Activated gamma-delta T cell (primary cell): Measurements from ENCODE around the gene TMED3.

ENCODE experiments used
- DNase-seq: peaks from one replicate; lab custom pipeline; 2025; lab: John Stamatoyannopoulos, UW
- total RNA-seq, 2 donors: gene quantifications; one replicate each; lab custom pipeline; 2026; lab: John Stamatoyannopoulos, UW

Gene TMED3
- total RNA-seq, result 26.2 to 33.5 reads per million in 2 donors

GRCh38 chr15:79310985-79311900, at the start of gene TMED3:
Gene TMED3 (plus strand): TSS chr15:79311112. CDS start chr15:79311250, 138 bp downstream.
- DNase-seq, result peak; percentile 66

- no peak for DNase-seq
These were observed 49.1 kb upstream of the TMED3 start for GRCh38 chr15:79261836-79262235.

- no peak for DNase-seq
These were observed 45.7 kb upstream of the TMED3 start for GRCh38 chr15:79265167-79265566.

GRCh38 chr15:79265987-79266579, 44.8 kb upstream of the TMED3 start:
- DNase-seq, result no peak

- DNase-seq, result no peak
These were observed 28.3 kb upstream of the TMED3 start, which contains the start of gene ANKRD34C for GRCh38 chr15:79282371-79283251. Gene ANKRD34C (plus strand): TSS chr15:79282722. CDS start chr15:79293285, 10,563 bp downstream.

GRCh38 chr15:79283252-79284048, 27.5 kb upstream of the TMED3 start:
- no peak for DNase-seq

- no peak for DNase-seq
These were observed 20.2 kb upstream of the TMED3 start for GRCh38 chr15:79290642-79291275.

GRCh38 chr15:79292011-79292410, 18.9 kb upstream of the TMED3 start:
- no peak for DNase-seq

- DNase-seq, result no peak
These were observed 16.8 kb upstream of the TMED3 start for GRCh38 chr15:79294075-79294474.

- DNase-seq, result no peak
These were observed 14.3 kb upstream of the TMED3 start for GRCh38 chr15:79296583-79296982.

- no peak for DNase-seq
These were observed 11.6 kb upstream of the TMED3 start for GRCh38 chr15:79299126-79299840.

- DNase-seq, result no peak
These were observed 11.1 kb upstream of the TMED3 start for GRCh38 chr15:79299841-79300235.

- DNase-seq, result no peak
These were observed 3.7 kb upstream of the TMED3 start for GRCh38 chr15:79307251-79307650.

GRCh38 chr15:79308874-79309273, 2.0 kb upstream of the TMED3 start:
- no peak for DNase-seq

GRCh38 chr15:79310612-79310984, 314 bp upstream of the TMED3 start:
- DNase-seq, result no peak

- no peak for DNase-seq
These were observed 1.1 kb downstream of the TMED3 start for GRCh38 chr15:79311901-79312553.

GRCh38 chr15:79314186-79314585, 3.3 kb downstream of the TMED3 start:
- no peak for DNase-seq

- no peak for DNase-seq
These were observed 3.9 kb downstream of the TMED3 start for GRCh38 chr15:79314811-79315210.

GRCh38 chr15:79315623-79316328, 4.9 kb downstream of the TMED3 start:
- DNase-seq, result no peak
